ENCODE results near the gene THOC3.

DNA sequence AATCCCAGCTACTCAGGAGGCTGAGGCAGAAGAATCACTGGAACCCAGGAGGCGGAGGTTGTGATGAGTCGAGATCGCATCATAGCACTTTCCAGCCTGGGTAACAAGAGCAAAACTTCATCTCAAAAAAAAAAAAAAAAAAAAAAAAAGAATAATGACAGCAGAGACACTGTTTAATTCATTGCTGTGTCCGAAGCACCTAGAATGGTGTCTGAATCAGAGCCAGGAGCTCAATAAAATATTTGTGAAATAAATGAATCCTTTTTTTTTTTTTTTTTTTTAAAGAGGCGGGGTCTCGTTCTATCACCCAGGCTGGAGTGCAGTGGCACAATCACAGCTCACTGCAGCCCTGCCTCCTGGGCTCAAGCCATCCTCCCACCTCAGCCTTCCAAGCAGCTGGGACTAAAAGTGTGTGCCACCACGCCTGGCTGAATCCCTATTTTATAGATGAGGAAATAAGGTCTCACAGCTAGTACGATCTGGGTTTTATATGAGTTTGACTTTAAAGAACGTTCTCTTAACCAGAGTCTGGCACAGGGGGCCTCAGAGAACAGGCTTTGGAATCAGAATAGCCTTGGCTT lies 47.8 kb downstream of the THOC3 start:
- TF ChIP-seq, protein P1, sequence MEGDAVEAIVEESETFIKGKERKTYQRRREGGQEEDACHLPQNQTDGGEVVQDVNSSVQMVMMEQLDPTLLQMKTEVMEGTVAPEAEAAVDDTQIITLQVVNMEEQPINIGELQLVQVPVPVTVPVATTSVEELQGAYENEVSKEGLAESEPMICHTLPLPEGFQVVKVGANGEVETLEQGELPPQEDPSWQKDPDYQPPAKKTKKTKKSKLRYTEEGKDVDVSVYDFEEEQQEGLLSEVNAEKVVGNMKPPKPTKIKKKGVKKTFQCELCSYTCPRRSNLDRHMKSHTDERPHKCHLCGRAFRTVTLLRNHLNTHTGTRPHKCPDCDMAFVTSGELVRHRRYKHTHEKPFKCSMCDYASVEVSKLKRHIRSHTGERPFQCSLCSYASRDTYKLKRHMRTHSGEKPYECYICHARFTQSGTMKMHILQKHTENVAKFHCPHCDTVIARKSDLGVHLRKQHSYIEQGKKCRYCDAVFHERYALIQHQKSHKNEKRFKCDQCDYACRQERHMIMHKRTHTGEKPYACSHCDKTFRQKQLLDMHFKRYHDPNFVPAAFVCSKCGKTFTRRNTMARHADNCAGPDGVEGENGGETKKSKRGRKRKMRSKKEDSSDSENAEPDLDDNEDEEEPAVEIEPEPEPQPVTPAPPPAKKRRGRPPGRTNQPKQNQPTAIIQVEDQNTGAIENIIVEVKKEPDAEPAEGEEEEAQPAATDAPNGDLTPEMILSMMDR (IDR thresholded peaks at IDR 0.05): no peak
- TF ChIP-seq POLR2A (IDR thresholded peaks at IDR 0.05): no peak
